ENCODE measurements around the gene PYGL.

DNA sequence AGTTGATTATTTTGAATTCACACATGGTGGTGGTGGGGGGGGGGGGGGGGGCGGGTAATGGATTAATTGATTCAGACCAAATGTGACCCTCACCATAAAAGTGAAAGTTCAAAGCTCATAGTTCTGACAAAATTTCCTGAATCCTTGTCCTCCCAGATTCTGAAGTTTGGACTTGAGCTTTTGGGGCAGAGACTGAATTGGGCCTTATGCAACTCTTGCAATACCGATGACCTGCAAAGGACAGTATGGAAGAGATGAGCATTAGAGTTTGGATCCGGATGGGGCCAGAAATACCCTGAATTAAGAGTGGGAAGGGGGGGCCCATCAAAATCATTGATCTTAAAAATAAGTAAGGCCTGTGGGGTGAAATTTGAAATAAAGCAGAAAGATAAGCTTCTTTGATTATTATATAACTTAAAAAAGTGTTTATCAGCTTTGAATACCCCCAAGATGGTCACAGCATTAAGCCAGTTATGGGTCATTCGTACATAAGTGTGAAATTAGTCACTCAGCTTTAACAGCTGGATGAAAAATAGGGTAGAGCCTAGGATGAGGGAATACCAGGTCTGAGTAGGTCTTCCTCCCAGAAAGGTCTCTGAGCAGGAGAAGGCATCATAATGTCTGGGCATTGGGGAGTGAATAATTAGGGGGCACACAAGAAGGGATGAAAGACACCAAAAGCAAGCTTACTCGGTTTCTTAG, 2.1 kb upstream of the PYGL start:
- no peak for TF ChIP-seq POLR2A (IDR thresholded peaks at IDR 0.05; ENCODE audit: low read depth, low read length)
- TF ChIP-seq POLR2AphosphoS5 (IDR thresholded peaks at IDR 0.05; ENCODE audit: low read depth, low read length), result no peak

All from GM12892 (cell line).